ENCODE data around the gene PDE6B. TPM values are rescaled to one million over a fixed set of nuclear protein-coding genes. Genes with fewer than 3 reads are reported as not detected.

Gene PDE6B
- polyA plus RNA-seq, 4 donors, result 31.3 to 50.6 (median 38.7) TPM

DNA sequence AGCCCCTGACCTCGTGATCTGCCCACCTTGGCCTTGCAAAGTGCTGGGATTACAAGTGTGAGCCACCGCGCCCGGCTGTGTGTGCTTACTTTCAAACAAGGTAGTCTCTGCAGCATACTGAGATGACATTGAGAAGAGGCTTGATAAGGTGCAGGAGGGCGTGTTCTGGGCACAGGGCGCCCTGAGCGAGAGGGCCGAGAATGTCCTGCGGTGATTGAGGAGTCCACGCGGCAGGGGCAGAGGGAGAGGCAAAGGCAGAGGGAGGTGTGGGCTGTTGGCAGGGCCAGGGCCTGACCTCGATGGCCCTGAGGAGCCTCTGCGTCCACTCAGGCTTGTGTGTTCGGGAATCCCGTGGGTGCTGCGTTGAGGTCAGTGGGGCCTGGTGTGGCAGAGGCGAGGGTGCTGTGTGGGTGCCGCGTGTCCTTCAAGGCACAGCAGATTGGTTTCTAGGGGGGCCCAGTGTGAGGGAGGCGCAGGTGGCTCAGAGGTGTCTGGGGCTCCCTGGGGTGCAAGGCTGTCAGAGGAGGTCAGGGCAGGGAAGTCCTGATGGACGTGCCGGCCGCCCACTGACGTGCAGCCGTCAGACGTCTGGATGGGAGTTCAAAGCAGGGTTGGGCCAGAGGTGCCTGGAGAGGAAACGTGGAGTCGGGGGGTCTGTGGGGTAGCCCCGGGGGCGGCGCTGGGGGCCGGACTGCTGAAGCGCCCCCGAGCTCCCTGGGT is 92.4 kb downstream of the PDE6B start:
- no peak for DNase-seq (ENCODE audit: low read depth in 4 of 4, low spot score in 3 of 4)

DNA sequence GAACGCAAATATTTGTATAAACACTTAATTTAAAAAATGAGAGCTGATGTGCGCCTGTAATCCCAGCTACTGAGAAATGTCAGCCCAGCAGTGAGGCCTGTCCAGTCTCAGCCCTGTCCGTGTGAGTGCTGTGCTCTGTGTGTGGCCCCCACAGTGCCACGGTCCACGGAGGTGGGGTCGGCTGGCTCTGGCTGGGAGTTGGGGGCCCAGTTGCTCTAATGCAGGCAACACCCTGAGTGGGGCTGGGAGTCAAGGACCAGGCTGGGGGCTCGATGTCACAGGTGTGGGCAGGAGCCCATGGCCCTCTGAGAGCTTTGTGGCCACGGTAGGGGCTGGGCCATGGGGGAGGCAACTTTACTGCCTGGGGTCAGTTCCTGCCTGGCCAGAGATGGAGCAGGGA is 93.1 kb downstream of the PDE6B start:
- DNase-seq (ENCODE audit: low read depth in 4 of 4, low spot score in 3 of 4), result no peak

Other genes with a start within 250 kb of the PDE6B start
- 10 to 100 TPM; 33.3 to 45.6 (median 42.8) TPM for gene ZNF721, start 126.4 kb upstream of the PDE6B start, polyA plus RNA-seq (ENCODE audit: insufficient read length in 4 of 4)
- 10 to 100 TPM; 54.7 to 69.4 (median 58.3) TPM for gene PIGG, start 126.4 kb upstream of the PDE6B start, polyA plus RNA-seq (ENCODE audit: insufficient read length in 4 of 4)
- gene TMEM271, start 49.3 kb upstream of the PDE6B start, polyA plus RNA-seq (ENCODE audit: insufficient read length in 4 of 4), result under 1 TPM in 1 of 4 donors, not detected in 3; 0.05 TPM
- gene ATP5ME, start 48.7 kb downstream of the PDE6B start, polyA plus RNA-seq (ENCODE audit: insufficient read length in 4 of 4), result 100 to 1,000 TPM; 248 to 285 (median 271) TPM
- 10 to 100 TPM; 14.1 to 23.3 (median 17.8) TPM for gene MYL5, start 49.0 kb downstream of the PDE6B start, polyA plus RNA-seq (ENCODE audit: insufficient read length in 4 of 4)
- 1 to 10 TPM; 3.5 to 6.6 (median 4.2) TPM for gene SLC49A3, start 63.6 kb downstream of the PDE6B start, polyA plus RNA-seq (ENCODE audit: insufficient read length in 4 of 4)
- gene PCGF3, start 80.3 kb downstream of the PDE6B start, polyA plus RNA-seq (ENCODE audit: insufficient read length in 4 of 4), result 10 to 100 TPM; 64.9 to 76.9 (median 72.0) TPM
- 1 to 10 TPM; 1.4 to 3.3 (median 1.9) TPM for gene CPLX1, start 200.6 kb downstream of the PDE6B start, polyA plus RNA-seq (ENCODE audit: insufficient read length in 4 of 4)